ENCODE results near the gene TBCA. TPM values are rescaled to one million over a fixed set of nuclear protein-coding genes. Genes with fewer than 3 reads are reported as not detected.

The TBCA gene
- total and polyA plus RNA-seq, 9 of the 15 experiments (the other 6 are each of a cell fraction or from before 2014, with no cell fraction given), result 164 to 661 (median 334) TPM

GRCh38 chr5:77775790-77776553 is at the start of gene TBCA (continued):
- TF ChIP-seq ZNF785 (CRISPR knock-in tag; IDR thresholded peaks at IDR 0.05), result no peak
- no peak for TF ChIP-seq ZNF347 (CRISPR knock-in tag; IDR thresholded peaks at IDR 0.05; ENCODE audit: low read depth)
- no peak for TF ChIP-seq CUX1 (CRISPR knock-in tag; IDR thresholded peaks at IDR 0.05)
- no peak for TF ChIP-seq ID3 (CRISPR knock-in tag; IDR thresholded peaks at IDR 0.05)
- TF ChIP-seq ID3 (tag; IDR thresholded peaks at IDR 0.05), result peak; percentile 54; the same call in 1 of the 2 replicates
- no peak for TF ChIP-seq PATZ1 (CRISPR knock-in tag; IDR thresholded peaks at IDR 0.05; ENCODE audit: borderline replicate concordance)
- no peak for TF ChIP-seq MYNN (IDR thresholded peaks at IDR 0.05)
- no peak for TF ChIP-seq MYNN (CRISPR knock-in tag; IDR thresholded peaks at IDR 0.05)
- TF ChIP-seq EP300 (IDR thresholded peaks at IDR 0.05; ENCODE audit: low read length), result no peak
- no peak for TF ChIP-seq MAFG (tag; conservative IDR thresholded peaks at IDR 0.05)
- no peak for TF ChIP-seq MBD1 (CRISPR knock-in tag; IDR thresholded peaks at IDR 0.05)
- TF ChIP-seq ZNF639 (CRISPR knock-in tag; conservative IDR thresholded peaks at IDR 0.05 in 1 of 2, IDR thresholded peaks at IDR 0.05 in 1 of 2), result peak in 1 of 2 experiments; percentile 80; a peak in 2 of 4 replicates
- TF ChIP-seq RBM39 (optimal IDR thresholded peaks at IDR 0.05; ENCODE audit: low read depth, low read length), result no peak
- TF ChIP-seq BDP1 (IDR thresholded peaks at IDR 0.05; ENCODE audit: insufficient read depth, insufficient read length), result no peak
